ENCODE data around the gene KRTAP10-3. TPM values are rescaled to one million over a fixed set of nuclear protein-coding genes. Genes with fewer than 3 reads are reported as not detected.

Gene KRTAP10-3
- total and polyA plus RNA-seq, 2 experiments from 2014 or later = not detected

DNA sequence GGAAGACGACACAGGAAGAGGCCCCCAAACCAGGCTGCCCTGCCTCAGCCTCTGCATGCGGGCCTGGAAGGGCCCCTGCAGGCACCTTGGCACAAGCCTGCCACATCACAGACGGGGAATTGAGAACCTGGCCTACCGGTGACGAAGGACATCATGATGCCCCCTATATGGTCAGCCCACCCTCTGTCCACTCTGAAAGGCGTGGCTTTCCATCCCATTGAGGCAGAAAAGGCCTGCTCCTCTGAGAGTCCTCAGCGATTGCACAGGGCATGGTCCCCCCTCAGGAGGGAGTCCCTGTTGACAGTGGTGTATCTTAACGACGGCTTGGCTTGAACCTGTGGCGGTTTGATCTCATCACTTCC is 30.0 kb downstream of the KRTAP10-3 start (continued):
- TF ChIP-seq, protein P1, sequence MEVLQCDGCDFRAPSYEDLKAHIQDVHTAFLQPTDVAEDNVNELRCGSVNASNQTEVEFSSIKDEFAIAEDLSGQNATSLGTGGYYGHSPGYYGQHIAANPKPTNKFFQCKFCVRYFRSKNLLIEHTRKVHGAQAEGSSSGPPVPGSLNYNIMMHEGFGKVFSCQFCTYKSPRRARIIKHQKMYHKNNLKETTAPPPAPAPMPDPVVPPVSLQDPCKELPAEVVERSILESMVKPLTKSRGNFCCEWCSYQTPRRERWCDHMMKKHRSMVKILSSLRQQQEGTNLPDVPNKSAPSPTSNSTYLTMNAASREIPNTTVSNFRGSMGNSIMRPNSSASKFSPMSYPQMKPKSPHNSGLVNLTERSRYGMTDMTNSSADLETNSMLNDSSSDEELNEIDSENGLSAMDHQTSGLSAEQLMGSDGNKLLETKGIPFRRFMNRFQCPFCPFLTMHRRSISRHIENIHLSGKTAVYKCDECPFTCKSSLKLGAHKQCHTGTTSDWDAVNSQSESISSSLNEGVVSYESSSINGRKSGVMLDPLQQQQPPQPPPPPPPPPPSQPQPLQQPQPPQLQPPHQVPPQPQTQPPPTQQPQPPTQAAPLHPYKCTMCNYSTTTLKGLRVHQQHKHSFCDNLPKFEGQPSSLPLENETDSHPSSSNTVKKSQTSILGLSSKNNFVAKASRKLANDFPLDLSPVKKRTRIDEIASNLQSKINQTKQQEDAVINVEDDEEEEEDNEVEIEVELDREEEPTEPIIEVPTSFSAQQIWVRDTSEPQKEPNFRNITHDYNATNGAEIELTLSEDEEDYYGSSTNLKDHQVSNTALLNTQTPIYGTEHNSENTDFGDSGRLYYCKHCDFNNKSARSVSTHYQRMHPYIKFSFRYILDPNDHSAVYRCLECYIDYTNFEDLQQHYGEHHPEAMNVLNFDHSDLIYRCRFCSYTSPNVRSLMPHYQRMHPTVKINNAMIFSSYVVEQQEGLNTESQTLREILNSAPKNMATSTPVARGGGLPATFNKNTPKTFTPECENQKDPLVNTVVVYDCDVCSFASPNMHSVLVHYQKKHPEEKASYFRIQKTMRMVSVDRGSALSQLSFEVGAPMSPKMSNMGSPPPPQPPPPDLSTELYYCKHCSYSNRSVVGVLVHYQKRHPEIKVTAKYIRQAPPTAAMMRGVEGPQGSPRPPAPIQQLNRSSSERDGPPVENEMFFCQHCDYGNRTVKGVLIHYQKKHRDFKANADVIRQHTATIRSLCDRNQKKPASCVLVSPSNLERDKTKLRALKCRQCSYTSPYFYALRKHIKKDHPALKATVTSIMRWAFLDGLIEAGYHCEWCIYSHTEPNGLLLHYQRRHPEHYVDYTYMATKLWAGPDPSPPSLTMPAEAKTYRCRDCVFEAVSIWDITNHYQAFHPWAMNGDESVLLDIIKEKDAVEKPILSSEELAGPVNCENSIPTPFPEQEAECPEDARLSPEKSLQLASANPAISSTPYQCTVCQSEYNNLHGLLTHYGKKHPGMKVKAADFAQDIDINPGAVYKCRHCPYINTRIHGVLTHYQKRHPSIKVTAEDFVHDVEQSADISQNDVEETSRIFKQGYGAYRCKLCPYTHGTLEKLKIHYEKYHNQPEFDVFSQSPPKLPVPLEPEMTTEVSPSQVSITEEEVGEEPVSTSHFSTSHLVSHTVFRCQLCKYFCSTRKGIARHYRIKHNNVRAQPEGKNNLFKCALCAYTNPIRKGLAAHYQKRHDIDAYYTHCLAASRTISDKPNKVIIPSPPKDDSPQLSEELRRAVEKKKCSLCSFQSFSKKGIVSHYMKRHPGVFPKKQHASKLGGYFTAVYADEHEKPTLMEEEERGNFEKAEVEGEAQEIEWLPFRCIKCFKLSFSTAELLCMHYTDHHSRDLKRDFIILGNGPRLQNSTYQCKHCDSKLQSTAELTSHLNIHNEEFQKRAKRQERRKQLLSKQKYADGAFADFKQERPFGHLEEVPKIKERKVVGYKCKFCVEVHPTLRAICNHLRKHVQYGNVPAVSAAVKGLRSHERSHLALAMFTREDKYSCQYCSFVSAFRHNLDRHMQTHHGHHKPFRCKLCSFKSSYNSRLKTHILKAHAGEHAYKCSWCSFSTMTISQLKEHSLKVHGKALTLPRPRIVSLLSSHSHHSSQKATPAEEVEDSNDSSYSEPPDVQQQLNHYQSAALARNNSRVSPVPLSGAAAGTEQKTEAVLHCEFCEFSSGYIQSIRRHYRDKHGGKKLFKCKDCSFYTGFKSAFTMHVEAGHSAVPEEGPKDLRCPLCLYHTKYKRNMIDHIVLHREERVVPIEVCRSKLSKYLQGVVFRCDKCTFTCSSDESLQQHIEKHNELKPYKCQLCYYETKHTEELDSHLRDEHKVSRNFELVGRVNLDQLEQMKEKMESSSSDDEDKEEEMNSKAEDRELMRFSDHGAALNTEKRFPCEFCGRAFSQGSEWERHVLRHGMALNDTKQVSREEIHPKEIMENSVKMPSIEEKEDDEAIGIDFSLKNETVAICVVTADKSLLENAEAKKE (CRISPR knock-in tag; IDR thresholded peaks at IDR 0.05) = no peak
- TF ChIP-seq, protein P2, sequence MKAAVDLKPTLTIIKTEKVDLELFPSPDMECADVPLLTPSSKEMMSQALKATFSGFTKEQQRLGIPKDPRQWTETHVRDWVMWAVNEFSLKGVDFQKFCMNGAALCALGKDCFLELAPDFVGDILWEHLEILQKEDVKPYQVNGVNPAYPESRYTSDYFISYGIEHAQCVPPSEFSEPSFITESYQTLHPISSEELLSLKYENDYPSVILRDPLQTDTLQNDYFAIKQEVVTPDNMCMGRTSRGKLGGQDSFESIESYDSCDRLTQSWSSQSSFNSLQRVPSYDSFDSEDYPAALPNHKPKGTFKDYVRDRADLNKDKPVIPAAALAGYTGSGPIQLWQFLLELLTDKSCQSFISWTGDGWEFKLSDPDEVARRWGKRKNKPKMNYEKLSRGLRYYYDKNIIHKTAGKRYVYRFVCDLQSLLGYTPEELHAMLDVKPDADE (IDR thresholded peaks at IDR 0.05) = no peak
- no peak for TF ChIP-seq EZH2 (IDR thresholded peaks at IDR 0.05; ENCODE audit: low read depth, unreplicated experiment)

DNA sequence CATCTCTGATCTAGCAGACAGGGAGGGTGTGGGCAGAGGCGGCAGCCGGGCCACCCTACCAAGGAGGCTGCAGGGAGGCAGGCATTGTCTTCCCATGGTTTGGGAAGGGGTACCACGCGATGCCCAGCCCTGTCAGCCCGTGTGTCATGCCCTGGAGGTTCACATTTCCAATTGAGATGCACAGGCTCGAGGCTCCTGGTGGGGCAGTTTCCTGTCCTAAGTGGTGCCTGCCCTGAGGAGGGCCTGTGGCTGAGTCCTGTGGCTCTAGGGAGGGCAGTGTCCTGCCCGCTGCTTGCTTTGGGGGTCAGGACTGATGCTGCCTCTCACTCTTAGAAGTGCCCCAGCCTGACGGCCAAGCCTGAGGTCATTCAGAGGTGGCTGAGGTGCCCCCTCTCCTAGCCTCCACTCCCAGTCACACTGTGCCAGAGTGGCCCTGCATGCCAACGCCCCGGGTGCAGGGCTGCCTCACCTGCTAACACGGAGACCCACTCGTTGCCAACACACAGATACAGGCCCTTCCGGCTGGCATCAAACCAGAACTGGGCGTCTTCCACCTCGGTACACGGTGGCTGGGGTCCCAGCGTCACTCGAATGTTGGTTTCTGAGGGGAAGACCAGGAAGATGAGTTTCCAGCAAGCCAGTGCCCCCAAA is 30.5 kb downstream of the KRTAP10-3 start:
- no peaks in the 10 kb centered on the region for H3K79me2 ChIP-seq (replicated peaks; ENCODE audit: insufficient read depth)
- no peaks in the 10 kb centered on the region for H3F3A ChIP-seq (replicated peaks; ENCODE audit: low read depth)
- no peaks in the 10 kb centered on the region for H4K20me1 ChIP-seq (replicated peaks; ENCODE audit: insufficient read depth)
- no peaks in the 10 kb centered on the region for H3K36me3 ChIP-seq (ENCODE audit: insufficient read depth)
- H3K27me3 ChIP-seq (ENCODE audit: insufficient read depth) = no peaks in the 10 kb centered on the region
- H3K36me3 Mint-ChIP-seq (ENCODE audit: low read depth) = no peaks in the 10 kb centered on the region
- peaks cover 6% of the 10 kb centered on the region for H3K27me3 Mint-ChIP-seq (ENCODE audit: insufficient read depth, low read depth, poor library complexity)
- H3K4me3 Mint-ChIP-seq = no peak overlapping the region
- DNase-seq (ENCODE audit: low spot score) (no peak), ATAC-seq (no peak)
- no peak overlapping the region for H3K4me2 ChIP-seq
- peaks cover 3% of the 10 kb centered on the region; the same call in 2 of the 3 replicates for H3K4me1 Mint-ChIP-seq
- no peak overlapping the region for H3K4me3 ChIP-seq
- no peaks in the 10 kb centered on the region for H3K4me1 ChIP-seq (ENCODE audit: insufficient read depth)
- 0 out of 2 replicates have a peak, but pooled peaks cover 2% of the 10 kb centered on the region for H3K9me2 ChIP-seq (ENCODE audit: insufficient read depth)
- no peak overlapping the region for H3K27ac ChIP-seq (ENCODE audit: low read depth)
- H2AFZ ChIP-seq = no peak overlapping the region
- H3K9me3 Mint-ChIP-seq = no peaks in the 10 kb centered on the region; the same call in 2 of the 3 replicates
- H3K27ac Mint-ChIP-seq = no peak overlapping the region
- no peak for TF ChIP-seq JUNB (IDR thresholded peaks at IDR 0.05; ENCODE audit: unreplicated experiment)
- no peak for TF ChIP-seq EZH2phosphoT487 (IDR thresholded peaks at IDR 0.05; ENCODE audit: unreplicated experiment)
- no peak for TF ChIP-seq STAT1 (IDR thresholded peaks at IDR 0.05; ENCODE audit: unreplicated experiment)
- TF ChIP-seq POLR2AphosphoS5 (IDR thresholded peaks at IDR 0.05; ENCODE audit: low read depth) = no peak
- TF ChIP-seq, protein P3, sequence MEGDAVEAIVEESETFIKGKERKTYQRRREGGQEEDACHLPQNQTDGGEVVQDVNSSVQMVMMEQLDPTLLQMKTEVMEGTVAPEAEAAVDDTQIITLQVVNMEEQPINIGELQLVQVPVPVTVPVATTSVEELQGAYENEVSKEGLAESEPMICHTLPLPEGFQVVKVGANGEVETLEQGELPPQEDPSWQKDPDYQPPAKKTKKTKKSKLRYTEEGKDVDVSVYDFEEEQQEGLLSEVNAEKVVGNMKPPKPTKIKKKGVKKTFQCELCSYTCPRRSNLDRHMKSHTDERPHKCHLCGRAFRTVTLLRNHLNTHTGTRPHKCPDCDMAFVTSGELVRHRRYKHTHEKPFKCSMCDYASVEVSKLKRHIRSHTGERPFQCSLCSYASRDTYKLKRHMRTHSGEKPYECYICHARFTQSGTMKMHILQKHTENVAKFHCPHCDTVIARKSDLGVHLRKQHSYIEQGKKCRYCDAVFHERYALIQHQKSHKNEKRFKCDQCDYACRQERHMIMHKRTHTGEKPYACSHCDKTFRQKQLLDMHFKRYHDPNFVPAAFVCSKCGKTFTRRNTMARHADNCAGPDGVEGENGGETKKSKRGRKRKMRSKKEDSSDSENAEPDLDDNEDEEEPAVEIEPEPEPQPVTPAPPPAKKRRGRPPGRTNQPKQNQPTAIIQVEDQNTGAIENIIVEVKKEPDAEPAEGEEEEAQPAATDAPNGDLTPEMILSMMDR (conservative IDR thresholded peaks at IDR 0.05; ENCODE audit: low read depth in 2 of 2) = no peak
- no peak for TF ChIP-seq EZH2 (IDR thresholded peaks at IDR 0.05; ENCODE audit: low read depth, unreplicated experiment)
- TF ChIP-seq, protein P4, sequence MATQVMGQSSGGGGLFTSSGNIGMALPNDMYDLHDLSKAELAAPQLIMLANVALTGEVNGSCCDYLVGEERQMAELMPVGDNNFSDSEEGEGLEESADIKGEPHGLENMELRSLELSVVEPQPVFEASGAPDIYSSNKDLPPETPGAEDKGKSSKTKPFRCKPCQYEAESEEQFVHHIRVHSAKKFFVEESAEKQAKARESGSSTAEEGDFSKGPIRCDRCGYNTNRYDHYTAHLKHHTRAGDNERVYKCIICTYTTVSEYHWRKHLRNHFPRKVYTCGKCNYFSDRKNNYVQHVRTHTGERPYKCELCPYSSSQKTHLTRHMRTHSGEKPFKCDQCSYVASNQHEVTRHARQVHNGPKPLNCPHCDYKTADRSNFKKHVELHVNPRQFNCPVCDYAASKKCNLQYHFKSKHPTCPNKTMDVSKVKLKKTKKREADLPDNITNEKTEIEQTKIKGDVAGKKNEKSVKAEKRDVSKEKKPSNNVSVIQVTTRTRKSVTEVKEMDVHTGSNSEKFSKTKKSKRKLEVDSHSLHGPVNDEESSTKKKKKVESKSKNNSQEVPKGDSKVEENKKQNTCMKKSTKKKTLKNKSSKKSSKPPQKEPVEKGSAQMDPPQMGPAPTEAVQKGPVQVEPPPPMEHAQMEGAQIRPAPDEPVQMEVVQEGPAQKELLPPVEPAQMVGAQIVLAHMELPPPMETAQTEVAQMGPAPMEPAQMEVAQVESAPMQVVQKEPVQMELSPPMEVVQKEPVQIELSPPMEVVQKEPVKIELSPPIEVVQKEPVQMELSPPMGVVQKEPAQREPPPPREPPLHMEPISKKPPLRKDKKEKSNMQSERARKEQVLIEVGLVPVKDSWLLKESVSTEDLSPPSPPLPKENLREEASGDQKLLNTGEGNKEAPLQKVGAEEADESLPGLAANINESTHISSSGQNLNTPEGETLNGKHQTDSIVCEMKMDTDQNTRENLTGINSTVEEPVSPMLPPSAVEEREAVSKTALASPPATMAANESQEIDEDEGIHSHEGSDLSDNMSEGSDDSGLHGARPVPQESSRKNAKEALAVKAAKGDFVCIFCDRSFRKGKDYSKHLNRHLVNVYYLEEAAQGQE (IDR thresholded peaks at IDR 0.05; ENCODE audit: unreplicated experiment) = no peak

Measured in GM23338 (cell line).